ENCODE measurements around the gene RTN4IP1. TPM values are rescaled to one million over a fixed set of nuclear protein-coding genes. Genes with fewer than 3 reads are reported as not detected.

Gene RTN4IP1, protein sequence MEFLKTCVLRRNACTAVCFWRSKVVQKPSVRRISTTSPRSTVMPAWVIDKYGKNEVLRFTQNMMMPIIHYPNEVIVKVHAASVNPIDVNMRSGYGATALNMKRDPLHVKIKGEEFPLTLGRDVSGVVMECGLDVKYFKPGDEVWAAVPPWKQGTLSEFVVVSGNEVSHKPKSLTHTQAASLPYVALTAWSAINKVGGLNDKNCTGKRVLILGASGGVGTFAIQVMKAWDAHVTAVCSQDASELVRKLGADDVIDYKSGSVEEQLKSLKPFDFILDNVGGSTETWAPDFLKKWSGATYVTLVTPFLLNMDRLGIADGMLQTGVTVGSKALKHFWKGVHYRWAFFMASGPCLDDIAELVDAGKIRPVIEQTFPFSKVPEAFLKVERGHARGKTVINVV
- 17.0 TPM for total RNA-seq
- long read RNA-seq, transcript RTN4IP1-201 (9 exons, 1,682 nt) = major isoform, 10 of 11 reads
- long read RNA-seq, partial matches to known transcripts = 0 of 11 reads
- long read RNA-seq, other reads (novel, unspliced or antisense) = 1 of 11 reads

- intact Hi-C loops (cut with DNase I) = no loop called here
- ATAC-seq (peak; percentile 99), DNase-seq (ENCODE audit: missing footprints) (peak; percentile 90)
Measured at GRCh38 chr6:106629103-106629858, at the start of gene RTN4IP1, which contains the start of gene QRSL1. RTN4IP1 (minus strand) TSS chr6:106629498; CDS start chr6:106629021, 477 bp downstream. QRSL1 (plus strand) TSS chr6:106629578; CDS start chr6:106629682, 104 bp downstream.

GRCh38 chr6:106677282-106677681 lies 48.0 kb upstream of the RTN4IP1 start:
- DNase-seq (ENCODE audit: missing footprints) (no peak), ATAC-seq (no peak)
- intact Hi-C loops (cut with DNase I) = no loop called here

GRCh38 chr6:106674541-106675229 lies 45.4 kb upstream of the RTN4IP1 start:
- intact Hi-C loops (cut with DNase I) = no loop called here
- DNase-seq (ENCODE audit: missing footprints) = no peak
- no peak for ATAC-seq

DNA sequence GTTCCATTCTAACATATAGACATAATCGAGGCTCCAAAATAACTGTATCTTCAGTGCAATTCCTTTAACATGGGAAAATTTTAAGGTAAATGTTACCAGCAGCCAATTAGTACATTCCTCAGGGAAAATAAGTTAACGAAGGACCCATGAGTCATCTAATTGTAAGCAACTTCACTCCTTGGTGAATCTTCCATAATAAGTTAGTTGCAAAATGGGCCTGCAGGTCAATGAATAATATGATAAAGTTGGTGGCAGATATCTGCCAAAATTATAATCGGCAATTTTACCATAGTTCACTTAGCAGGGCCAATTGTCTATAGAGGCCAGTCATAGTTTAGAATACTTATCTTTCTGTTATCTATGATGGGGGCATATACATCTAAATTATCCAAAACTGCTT lies 42.4 kb upstream of the RTN4IP1 start:
- intact Hi-C loops (cut with DNase I) = no loop called here
- DNase-seq (ENCODE audit: missing footprints) (no peak), ATAC-seq (no peak)

GRCh38 chr6:106670236-106670635 lies 40.9 kb upstream of the RTN4IP1 start:
- DNase-seq (ENCODE audit: missing footprints) (no peak), ATAC-seq (no peak)
- intact Hi-C loops (cut with DNase I) = no loop called here

GRCh38 chr6:106667022-106667402 lies 37.7 kb upstream of the RTN4IP1 start:
- intact Hi-C loops (cut with DNase I) = no loop called here
- no peak for DNase-seq (ENCODE audit: missing footprints)
- ATAC-seq = no peak

DNA sequence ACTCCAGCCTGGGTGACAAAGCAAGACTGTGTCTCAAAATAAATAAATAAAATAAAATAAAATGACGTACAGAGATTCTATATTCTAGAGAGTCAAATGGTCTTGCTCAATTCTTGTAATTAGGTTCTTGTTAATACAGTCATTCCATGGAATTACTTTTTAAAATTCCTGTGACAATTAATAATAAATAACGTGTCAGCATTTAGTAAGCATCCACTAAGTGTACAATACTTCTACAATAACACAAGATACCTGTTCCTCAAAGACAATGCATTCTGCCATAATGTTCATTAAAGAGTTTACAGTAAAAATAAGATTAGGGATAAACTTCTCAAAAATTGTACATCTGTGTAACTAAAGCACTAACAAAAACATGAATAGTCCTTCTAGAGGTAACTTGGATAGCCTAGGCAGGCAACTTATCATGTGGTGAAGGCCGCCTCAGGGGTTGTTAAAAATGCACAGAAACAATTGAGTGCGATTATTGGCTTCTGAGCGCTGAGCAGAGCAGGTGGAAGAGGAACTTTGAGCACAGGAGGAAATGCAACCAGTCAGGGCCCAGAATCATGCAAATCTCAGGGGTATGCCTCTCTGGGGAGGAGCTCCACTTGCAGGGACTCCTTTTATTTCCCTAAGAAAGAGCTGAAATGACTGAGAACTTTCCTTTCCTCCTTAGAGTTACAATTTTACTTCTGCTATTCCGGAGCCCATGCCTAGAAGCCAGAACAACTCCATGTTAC lies 37.2 kb upstream of the RTN4IP1 start:
- ATAC-seq (no peak), DNase-seq (ENCODE audit: missing footprints) (no peak)
- intact Hi-C loops (cut with DNase I) = no loop called here

DNA sequence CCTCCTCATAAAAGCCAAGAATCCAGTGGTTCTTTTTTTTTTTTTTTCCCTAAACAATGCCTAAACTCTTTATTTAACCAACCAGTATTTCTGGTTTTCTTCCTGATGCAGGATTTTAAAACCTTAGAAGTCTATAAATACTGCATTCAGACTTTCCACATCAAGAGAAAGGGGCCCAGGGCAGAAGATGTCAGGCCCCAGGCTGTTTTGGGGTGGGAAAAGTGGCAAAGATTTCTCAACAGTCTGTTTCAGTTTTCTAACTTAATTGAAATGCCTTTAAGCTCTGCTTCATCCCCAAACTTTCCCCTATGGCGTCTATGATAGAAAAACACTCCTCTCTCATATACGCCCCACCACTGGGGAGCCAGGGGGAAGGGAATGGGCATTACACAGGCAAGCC lies 33.2 kb upstream of the RTN4IP1 start:
- DNase-seq (ENCODE audit: missing footprints) = no peak
- intact Hi-C loops (cut with DNase I) = no loop called here
- ATAC-seq = no peak

DNA sequence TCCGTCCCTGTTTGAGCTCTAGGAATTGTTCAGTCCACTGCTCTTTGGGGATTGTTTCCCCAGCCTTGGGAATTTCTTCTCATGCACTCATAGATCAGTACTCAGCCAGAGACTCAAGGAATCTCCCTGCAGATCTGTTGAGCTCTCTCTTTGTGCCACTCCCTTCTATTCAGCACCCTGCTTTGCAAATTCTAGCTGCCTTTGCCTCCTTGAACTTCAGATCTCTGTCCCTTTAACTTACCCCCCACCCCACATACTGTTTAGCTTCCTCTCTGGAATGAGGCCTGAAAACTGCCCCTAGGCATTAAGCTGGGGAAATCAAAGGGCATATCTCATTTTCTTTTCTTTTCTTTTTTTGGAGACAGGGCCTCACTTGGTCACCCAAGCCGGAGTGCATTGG lies 30.6 kb upstream of the RTN4IP1 start:
- ATAC-seq = no peak
- intact Hi-C loops (cut with DNase I) = no loop called here
- no peak for DNase-seq (ENCODE audit: missing footprints)

DNA sequence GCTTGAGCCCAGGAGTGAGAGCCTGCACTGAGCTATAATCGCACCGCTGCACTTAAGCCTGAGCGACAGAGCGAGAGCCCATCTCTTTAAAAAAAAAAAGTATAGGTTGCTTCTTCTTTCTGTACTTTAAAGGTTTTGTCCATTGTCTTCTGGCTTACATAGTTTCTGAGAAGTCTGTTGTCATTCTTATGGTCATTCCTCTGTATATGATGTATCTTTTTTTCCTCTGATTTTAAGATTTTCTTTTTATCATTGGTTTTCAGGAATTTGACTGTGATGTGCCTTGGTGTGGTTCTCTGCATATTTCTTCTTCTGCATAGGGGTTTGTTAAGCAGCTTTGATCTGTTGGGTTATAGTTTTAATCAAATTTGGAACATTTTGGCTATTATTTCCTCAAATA lies 29.2 kb upstream of the RTN4IP1 start:
- intact Hi-C loops (cut with DNase I) = no loop called here
- no peak for DNase-seq (ENCODE audit: missing footprints)
- no peak for ATAC-seq

GRCh38 chr6:106648651-106649308 lies 19.5 kb upstream of the RTN4IP1 start:
- no peak for ATAC-seq
- intact Hi-C loops (cut with DNase I) = no loop called here
- DNase-seq (ENCODE audit: missing footprints) = no peak

DNA sequence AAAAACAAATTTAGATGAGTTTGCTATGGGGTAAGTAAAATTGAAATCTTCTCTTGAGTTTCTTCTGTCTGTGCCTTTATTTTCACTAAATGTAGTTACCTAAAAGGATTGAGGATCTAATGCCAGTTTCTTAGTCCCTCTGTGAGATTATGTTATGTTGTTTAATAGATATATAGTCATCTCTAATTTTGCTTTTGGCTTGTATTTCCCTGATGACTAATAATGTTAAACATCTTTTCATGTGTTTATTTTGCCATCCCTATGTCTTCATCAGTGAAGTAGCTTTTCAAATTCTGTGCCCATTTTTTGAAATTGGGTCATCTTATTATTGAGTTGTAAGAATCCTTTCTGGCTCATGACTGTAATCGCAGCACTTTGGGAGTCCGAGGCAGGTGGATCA lies 13.8 kb upstream of the RTN4IP1 start:
- ATAC-seq = no peak
- intact Hi-C loops (cut with DNase I) = no loop called here
- no peak for DNase-seq (ENCODE audit: missing footprints)

DNA sequence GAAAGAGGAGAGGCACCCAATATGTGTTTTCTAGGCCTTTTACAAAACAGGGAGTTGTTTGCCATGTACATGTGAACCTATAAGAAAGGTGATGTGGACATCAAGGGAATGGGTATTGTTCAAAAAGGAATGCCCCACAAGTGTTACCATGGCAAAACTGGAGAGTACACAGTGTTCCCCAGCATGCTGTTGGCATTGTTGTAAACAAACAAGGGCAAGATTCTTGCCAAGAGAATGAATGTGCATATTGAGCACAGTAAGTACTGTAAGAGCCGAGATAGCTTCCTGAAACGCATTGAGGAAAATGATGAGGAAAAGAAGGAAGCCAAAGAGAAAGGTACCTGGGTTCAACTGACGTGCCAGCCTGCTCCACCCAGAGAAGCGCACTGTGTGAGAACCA lies 13.2 kb upstream of the RTN4IP1 start:
- ATAC-seq (no peak), DNase-seq (ENCODE audit: missing footprints) (no peak)
- intact Hi-C loops (cut with DNase I) = no loop called here

- DNase-seq (ENCODE audit: missing footprints) (no peak), ATAC-seq (peak; percentile 42)
- intact Hi-C loops (cut with DNase I) = no loop called here
Measured at GRCh38 chr6:106639812-106640211, 10.5 kb upstream of the RTN4IP1 start.

DNA sequence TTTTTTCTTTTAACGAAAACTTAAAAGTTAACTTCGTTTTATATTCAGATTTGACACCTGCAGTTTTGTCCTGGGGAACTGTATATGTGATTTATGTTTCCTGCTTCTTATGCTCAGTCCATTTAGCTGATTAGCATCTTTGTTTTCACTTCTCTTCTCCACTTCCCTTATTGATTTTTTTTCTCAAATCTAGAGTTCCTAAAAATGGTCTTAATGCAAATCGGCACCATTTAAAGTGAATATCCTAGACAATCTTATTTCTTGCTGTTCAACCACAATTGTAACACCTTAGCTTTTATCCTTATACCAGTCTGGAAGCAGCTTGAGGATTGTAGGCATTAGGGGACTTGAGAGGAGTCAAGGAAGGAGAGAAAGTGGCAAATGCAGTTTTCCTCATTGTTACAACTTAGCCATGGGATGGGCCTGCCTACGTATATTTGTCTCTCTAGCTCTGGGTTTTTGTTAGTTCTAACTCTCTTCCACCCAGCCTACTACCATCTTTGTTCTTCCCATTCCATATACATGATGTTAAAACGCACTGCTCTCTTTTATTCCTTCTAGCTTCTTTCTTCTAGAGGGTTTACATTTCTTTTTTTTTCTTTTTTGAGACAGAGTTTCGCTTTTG lies 8.5 kb upstream of the RTN4IP1 start:
- intact Hi-C loops (cut with DNase I) = no loop called here
- DNase-seq (ENCODE audit: missing footprints) (no peak), ATAC-seq (no peak)

DNA sequence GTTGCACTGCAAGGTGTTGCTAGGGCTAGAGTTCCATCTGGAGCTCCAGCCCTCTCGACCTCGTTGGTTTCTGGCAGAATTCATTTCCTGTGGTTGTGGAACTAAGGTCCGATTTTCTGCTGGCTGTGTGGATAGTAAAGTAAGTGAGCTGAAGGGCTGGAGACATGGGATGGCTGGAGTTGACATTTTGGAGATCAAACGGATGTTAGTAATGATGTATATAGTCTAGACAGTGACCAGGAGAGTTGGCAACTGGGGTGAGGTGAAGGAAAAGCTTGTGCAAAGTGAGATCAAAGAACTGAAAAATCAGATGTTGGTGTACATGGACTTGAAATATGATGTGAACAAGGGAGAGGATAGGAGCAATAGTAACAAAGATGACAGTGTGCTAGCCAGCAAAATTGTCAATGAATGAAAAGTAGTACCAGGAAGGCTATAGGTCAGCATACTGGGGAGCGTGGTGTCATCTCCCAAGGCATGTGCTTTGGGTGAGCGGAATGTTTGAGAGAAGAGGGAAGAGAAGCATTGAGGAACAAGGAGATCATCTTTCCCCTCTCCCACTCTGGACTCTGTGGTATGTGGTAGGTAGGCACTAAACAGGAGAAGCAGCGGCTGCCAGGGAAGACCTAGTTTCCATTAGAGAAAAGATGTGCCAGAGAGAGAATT lies 7.9 kb upstream of the RTN4IP1 start:
- intact Hi-C loops (cut with DNase I) = no loop called here
- peak; percentile 63 for ATAC-seq
- DNase-seq (ENCODE audit: missing footprints) = no peak

DNA sequence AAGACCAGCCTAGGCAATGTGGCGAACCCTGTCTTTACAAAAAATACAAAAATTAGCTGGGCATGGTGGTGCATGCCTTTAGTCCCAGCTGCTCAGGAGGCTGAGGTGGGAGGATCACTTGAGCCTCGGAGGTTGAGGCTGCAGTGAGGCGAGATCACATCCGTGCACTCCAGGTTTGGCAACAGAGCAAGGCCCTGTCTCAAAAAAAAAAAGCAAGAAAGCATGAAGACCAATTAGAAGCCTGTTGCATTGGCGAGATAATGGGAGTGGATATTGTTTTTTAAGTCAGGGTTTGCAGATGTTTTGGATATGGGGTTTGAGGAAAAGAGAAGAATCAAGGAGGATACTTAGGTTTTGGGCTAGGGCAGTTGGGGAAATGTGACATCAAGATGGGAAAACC lies 5.3 kb upstream of the RTN4IP1 start:
- no peak for ATAC-seq
- intact Hi-C loops (cut with DNase I) = no loop called here
- DNase-seq (ENCODE audit: missing footprints) = no peak
